ENCODE results near the gene DKK3.

DKK3 gene

GRCh38 chr11:12003336-12003735 is 5.1 kb downstream of the DKK3 start:
- DNase-seq = no peak

GRCh38 chr11:12001186-12001585 is 7.2 kb downstream of the DKK3 start:
- DNase-seq = no peak

- DNase-seq = peak; percentile 13
These were observed 10.2 kb downstream of the DKK3 start for GRCh38 chr11:11998091-11998781.

GRCh38 chr11:11997049-11997322 is 11.4 kb downstream of the DKK3 start:
- DNase-seq = no peak

- DNase-seq = no peak
These were observed 11.9 kb downstream of the DKK3 start for GRCh38 chr11:11996321-11997048.

- no peak for DNase-seq
These were observed 12.8 kb downstream of the DKK3 start for GRCh38 chr11:11995601-11996000.

- DNase-seq = peak; percentile 18
These were observed 14.6 kb downstream of the DKK3 start for GRCh38 chr11:11993839-11994238.

GRCh38 chr11:11992257-11993212 is 15.9 kb downstream of the DKK3 start:
- DNase-seq = no peak

- no peak for DNase-seq
These were observed 18.4 kb downstream of the DKK3 start for GRCh38 chr11:11989774-11990744.

GRCh38 chr11:11988681-11989261 is 19.7 kb downstream of the DKK3 start:
- no peak for DNase-seq

GRCh38 chr11:11988099-11988651 is 20.3 kb downstream of the DKK3 start:
- DNase-seq = no peak

- no peak for DNase-seq
These were observed 20.9 kb downstream of the DKK3 start for GRCh38 chr11:11987503-11988022.

GRCh38 chr11:11985954-11986949 is 22.2 kb downstream of the DKK3 start:
- no peak for DNase-seq

GRCh38 chr11:11985016-11985715 is 23.3 kb downstream of the DKK3 start:
- no peak for DNase-seq

- no peak for DNase-seq
These were observed 23.9 kb downstream of the DKK3 start for GRCh38 chr11:11984563-11984962.

GRCh38 chr11:11983427-11983826 is 25.0 kb downstream of the DKK3 start:
- no peak for DNase-seq

GRCh38 chr11:11982975-11983374 is 25.5 kb downstream of the DKK3 start:
- no peak for DNase-seq

- DNase-seq = no peak
These were observed 26.0 kb downstream of the DKK3 start for GRCh38 chr11:11982461-11982860.

- no peak for DNase-seq
These were observed 26.6 kb downstream of the DKK3 start for GRCh38 chr11:11981840-11982239.

Data from T1000 (cell line).